ENCODE measurements around the gene AMDHD1.
"Not testable (repeated sequence)": the region's sequence is repeated elsewhere in the genome, so short reads cannot be mapped to it uniquely, and the experiment has no call there.

AMDHD1 gene

DNA sequence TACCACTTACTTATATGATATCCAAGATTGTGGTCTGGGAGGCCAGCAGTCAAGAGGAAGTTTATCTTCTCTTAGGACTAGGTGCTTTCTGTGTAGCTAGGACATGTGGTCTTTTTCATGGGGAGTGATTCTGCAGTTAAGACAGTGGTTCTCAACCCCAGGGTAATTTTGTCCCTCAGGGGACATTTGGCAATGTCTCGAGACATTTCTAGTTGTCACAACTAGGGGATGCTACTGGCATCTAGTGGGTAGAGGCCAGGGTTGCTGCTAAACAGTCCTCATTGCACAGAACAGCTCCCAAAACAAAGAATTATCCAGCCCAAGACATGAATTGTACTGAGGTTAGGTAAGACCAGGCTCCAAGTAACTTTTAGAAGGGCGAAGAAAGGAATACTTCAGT lies 20.0 kb downstream of the AMDHD1 start:
- DNase-seq (ENCODE audit: low read depth), result no peak

DNA sequence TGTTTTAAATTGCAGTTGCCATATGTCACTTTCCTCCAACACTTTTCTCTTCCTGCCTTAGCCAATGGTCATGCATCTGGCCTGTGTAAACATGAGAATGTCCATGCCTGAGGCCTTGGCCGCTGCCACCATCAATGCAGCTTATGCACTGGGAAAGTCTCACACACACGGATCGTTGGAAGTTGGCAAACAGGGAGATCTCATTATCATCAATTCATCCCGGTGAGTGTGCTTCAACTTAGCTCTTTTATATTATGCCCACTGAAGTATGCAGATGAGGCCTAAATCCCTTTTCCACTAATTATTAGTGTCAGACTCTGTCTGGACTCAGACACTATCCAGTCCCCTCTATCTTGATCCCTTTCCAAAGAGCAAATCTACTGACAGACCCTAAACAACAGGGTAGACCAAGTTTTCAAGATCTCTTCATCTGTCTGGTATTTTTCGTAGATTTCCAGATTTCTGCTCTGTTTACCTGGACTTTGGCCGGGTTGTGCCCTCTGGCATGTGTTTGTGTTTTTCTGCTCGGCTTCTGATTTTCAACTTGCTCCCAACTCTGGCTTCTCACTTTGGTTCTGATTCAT lies 23.2 kb downstream of the AMDHD1 start:
- DNase-seq (ENCODE audit: low read depth), result no peak

DNA sequence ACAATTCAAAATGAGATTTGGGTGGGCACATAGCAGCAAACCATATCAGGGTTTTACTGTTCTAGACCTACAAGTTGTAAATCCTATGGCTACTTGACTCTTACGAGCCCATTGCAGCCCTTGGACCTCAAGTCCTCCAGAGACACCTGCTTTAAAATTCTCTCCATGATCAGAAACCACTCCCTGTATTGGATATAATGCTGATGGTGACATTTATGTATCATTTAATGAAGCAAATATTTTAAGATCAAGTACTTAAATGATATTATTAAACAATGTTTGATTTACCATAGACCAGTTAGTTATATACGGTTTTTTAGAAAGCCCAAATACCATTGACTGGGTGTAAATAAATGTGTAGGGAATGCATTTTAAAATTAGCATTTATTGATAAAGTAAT lies 24.2 kb downstream of the AMDHD1 start:
- no peak for DNase-seq (ENCODE audit: low read depth)

DNA sequence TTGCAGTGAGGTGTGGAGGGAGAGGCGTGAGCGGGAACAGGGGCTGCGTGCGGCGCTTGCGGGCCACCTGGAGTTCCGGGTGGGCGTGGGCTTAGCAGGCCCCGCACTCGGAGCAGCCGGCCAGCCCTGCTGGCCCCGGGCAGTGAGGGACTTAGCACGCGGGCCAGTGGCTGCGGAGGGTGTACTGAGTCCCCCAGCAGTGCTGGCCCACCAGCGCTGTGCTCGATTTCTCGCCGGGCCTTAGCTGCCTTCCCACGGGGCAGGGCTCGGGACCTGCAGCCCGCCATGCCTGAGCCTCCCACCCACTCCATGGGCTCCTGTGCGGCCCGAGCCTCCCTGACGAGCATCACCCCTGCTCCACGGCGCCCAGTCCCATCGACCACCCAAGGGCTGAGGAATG lies 26.0 kb downstream of the AMDHD1 start:
- DNase-seq (ENCODE audit: low read depth), result not testable (repeated sequence)

DNA sequence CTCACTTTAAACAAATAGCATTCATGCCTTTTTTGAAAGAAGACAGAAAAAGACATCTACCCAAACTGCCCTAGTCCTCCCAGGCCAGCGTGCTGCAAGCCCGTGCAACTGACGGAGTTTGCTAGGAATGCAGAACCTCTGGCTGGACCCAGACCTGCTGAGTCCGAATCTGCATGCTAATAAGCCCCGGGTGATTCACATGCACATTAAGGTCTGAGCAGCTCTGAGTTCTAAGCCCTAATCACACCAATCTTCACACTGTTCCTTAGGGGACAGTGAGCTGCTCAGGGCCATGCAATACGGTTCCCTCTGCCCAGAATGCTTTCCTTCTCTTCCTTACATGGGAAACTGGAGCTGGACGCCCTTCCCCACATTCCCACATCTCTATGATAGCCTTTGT lies 27.8 kb downstream of the AMDHD1 start:
- DNase-seq (ENCODE audit: low read depth), result no peak

DNA sequence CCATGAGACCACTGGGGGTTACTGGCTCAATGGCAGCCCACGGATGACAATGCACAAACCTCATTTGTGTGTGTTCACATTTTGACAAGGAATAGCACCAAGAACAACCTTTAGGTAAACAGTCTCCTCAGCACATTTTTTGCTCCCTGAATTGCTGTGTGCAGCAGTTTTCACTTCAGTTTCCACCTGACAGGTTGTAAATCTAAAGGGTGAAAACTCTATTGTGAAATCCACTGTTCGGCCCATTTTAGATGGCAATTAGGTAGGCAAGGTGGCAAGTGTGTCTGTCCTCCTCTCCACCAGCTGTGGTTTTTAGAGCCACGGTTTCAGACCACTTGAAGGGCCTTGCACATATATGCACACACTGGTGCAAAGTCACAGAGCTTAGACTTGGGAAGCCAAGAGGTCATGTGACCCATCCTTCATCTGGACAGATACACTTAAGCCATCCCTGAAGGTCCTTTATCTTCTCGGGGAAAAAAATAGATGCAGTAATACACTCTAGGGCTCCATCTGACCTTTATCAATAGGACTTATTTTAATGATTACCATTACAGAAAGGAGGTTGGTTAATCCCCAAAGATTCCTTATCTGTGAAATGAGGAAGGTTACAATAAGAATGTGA lies 29.8 kb downstream of the AMDHD1 start:
- no peak for DNase-seq (ENCODE audit: low read depth)

DNA sequence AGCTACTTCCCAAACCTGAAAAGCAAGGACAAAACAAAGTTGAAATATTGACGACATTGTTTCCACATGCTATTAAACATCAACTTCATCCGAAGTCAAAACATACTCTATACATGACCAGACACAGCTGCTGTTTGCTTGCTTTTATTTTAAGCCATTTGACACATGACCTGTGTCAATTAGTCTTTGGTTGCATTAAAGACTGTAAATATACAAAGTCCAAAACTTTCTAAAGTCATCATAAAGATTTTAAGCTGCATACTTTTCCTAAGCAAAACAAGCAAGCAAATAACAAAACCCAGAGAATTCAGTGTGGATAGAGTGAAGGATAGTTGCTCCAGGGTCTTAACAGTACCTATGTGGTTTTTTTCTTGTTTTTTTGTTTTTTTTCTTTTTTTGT lies 31.2 kb downstream of the AMDHD1 start:
- DNase-seq (ENCODE audit: low read depth), result no peak

DNA sequence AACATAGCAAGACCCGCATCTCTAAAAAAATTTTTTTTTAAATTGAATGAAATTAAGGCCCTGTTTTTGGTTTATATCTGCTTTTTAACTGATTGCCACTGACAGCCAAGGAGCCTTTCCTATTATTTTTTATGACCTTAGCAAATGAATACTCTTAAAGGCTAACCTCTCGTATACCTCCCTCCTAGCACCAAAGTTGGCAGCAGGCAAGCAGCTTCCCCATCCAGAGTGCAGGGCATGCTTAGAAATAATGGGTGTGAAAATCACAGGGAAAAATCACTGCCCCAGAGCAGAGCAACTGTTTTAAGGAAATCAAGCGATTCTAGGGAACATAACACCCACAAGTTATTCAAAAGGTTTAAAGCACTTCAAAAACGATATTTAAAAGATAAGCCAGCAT lies 32.4 kb downstream of the AMDHD1 start:
- DNase-seq (ENCODE audit: low read depth), result no peak

DNA sequence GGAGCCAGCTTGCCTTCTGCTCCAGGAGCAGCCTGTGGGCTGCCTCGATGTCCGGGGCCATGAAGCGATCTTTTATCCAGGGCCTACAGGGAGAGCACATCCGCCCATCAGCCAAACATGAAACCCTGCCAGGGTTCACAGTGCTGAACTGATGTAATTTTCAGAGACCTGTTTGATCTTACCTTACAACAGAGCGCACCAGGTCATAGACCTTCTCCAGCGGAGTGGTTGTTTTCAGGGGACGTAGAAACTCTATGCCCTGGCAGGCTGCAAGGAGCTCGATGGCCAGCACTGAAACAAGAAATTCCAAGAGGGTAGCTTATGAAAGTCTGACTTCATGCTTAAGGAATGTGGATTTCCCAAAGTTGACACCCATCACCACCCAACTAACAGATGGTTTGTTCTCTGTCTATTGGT lies 33.3 kb downstream of the AMDHD1 start:
- no peak for DNase-seq (ENCODE audit: low read depth)

DNA sequence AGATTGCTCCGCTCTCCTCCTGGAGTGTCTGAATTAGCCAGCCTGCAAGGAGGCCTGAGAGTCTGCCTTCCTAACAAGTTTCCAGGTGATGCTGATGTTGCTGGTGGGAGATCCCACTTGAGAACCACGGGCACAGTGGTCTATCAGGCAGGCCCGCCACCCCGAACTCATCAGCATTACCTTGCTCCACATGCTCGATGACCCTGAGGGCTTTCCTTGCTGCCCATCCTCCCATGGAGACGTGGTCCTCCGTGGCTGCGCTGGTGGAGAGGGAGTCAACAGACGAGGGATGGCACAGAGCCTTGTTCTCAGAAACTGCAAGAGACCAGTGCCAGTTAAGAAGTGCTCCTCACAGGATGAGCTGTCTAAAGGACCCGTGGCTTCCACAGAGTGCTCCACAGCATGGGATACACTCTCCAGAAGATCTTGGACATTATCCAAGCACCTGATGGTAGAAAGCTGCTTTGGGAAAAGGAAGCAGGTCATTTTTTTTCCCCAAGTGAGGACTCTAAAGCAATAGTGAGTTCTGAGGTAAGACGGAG lies 34.7 kb downstream of the AMDHD1 start:
- no peak for DNase-seq (ENCODE audit: low read depth)

DNA sequence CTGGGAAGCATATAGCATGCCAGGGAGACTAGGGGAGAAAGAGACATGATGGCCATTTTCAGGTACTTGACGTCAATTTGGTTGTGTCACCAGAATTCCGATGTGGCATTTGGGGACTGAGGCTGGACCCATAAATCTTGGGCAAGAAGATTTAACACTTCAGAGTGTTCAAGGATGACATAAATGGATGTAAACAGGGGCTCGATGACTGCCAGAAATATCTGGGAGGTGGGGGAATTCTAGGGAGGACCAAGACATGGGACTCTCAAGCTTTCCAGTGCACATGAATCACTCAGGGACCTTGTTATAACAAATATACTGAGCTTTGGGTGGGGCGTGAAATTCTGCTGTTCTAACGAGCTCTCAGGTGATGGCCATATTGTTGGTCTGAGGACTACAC lies 35.2 kb downstream of the AMDHD1 start:
- DNase-seq (ENCODE audit: low read depth), result no peak

DNA sequence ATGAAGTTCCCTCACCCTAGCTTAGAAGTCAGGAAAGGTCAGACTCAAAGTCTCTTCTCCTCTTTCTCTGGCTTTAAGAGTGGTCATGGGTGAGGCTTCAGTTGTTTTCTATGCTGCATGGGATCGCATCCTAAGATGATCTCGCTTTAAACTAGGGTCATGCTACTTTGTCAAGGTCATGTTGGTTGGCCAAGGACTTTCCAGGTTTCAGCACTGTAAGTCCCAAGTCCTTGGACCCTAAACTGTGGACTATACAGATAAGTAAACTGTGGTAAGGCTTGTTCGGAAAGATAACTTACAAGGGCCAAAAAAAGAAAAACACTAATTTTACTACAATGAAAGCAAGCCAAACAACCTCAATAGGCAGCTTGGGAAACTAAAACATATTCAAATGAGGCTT lies 35.6 kb downstream of the AMDHD1 start:
- no peak for DNase-seq (ENCODE audit: low read depth)

DNA sequence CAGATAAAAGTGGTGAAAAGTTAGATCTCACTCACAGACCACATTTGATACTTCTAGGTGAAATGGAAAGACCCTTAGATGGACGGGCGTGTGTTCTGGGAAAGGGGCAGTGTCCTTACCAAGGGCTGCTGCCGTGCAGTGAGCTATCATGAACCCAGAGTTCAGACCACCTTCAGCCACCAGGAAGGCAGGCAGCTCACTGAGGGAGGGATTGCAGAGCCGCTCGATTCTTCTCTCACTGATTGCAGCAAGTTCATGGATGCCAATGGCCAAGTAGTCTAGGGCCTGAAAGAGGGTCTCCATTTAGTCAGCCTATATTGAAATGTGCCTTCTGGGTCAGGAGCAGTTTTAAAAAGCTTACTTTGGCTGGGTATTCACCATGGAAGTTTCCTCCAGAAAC lies 37.3 kb downstream of the AMDHD1 start:
- no peak for DNase-seq (ENCODE audit: low read depth)

DNA sequence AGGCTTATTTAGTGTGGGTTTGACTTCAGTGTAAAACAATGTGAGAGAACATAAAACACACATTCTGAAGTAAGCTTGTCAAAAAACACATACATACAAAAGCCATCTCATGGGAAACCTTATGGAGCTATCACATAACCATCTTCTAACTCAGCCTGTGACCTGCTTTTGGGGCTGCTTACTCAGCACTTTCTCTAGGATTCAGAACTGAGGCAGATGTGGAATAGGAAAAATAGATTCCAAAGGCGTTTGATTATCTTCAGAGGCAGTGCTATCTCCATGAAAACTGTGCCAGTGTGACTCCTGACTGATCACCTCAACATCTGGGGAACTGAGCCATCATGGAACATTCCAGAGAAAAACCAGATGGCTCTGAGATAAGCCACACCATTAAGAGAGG lies 39.5 kb downstream of the AMDHD1 start:
- DNase-seq (ENCODE audit: low read depth), result no peak

DNA sequence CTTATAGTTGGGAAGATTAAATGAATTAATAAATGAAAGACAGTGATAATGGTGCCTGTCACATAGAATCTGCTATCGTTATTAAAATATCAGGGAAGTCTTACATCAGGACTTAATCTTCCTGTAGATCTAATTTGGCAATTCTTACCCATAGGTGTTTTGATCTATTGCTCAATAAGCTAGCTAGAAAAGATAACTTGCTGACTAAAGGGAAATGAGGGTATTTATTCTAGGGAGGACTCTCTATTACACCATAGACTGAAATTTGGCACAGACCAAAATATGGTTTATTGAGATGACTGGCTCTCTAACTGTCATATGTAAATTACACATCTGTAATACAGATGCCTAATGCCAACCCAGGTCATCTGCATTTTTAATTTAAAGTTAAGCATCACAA lies 41.6 kb downstream of the AMDHD1 start:
- DNase-seq (ENCODE audit: low read depth), result no peak

DNA sequence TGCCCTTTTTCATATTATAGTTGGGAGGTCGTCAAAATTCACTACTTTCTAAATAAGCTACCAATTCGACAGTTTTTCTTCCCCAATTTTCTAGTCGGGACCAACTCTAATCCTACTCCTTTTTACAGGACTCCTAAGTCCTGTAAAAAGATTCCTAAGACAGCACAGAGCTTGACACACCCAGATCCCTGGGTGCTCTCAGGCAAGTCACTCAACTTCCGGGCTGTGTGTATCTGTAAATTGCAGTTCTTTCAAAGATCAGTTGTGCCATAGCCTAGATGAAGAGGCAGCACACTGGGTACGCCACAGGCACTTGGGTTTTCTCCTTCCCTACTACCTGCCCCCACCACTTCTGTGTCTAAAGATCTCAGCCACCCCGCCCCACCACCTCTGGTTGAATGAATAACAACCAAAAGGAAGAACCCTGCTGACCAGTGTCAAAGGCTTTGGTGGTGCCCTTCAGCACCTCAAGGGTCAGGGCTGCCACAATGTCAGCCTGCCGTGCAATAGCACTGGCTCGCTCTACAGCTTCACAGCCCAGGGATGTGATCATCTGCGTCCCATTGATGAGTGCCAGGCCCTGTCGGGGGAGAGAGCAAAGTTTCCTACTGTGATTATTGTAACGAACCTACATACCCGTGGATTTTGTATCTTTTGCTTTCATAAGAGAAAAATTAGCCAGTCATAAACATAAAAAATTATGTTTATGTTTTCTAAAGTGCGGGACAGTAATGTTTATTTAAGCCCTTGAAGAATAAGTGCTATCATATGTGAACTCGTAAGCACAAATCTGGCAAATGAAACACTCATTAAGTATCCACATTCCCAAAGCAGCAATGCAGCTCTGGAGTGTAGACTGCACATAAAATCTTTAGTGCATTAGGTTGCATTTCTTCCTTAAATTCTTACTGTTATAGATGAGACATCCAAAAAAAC lies 43.8 kb downstream of the AMDHD1 start:
- DNase-seq (ENCODE audit: low read depth), result no peak

DNA sequence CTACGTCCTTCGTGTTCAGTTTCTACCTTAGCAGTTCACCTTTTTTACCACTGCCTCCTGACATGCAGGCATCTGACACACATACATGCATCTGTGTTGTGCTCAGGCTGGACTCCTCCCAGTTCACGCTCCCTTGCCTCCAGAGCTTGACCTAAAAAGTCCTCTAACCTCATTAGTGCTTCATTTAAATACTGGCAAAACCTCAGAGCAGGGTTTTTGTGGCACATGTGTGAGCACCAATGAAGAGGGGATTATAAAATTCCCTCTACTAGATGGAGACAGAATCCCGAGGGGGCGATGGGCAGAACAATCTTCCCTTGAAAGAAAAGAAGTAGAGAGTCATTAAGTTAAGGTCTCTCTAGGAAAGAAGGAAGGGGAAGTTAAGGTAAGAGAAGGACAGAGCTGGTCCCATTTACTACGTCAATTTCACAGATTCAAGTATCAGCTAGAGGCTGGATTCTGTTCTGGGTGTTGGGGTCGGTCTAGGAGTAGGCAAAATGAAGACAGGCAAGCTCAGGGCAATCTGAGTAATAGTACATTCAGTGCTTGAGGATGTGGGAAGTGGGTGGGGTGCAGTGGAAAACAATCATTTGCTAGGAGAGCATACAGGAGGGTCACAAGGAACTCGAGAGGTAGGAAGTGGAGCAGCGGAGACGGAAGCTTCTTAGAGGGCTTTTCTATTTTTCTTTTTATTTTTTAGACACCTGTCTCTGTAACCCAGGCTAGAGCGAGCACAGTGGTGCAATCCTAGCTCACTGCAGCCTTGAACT lies 45.6 kb downstream of the AMDHD1 start:
- no peak for DNase-seq (ENCODE audit: low read depth)

DNA sequence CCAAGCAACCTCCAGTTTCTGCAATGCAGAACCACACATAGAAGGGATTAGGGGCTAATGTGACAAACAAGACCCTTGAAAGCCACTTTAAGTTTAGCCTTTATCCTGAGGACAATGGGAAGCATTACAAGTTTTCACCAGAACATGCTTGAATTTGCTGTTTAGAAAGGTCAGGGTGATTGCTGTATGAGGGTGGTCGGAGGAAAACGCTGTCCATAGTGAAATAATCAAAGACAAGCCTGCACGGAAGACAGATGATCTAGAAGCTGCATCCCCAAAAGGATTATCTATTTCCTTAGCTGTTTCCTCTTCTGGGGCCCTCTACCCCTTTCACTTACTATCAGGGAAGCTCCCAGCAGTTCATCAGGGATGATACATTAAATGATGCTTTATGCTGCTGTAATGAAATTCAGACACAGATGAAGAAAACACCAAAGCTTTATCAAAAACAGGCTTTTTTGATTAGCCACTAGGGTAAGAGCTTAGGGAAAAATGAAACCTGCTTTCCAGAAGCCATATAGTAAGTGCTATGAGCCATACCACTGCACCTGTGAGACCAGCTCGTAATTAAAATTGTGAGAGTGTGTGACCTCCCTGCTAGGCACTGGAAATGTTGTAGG lies 46.5 kb downstream of the AMDHD1 start:
- no peak for DNase-seq (ENCODE audit: low read depth)

DNA sequence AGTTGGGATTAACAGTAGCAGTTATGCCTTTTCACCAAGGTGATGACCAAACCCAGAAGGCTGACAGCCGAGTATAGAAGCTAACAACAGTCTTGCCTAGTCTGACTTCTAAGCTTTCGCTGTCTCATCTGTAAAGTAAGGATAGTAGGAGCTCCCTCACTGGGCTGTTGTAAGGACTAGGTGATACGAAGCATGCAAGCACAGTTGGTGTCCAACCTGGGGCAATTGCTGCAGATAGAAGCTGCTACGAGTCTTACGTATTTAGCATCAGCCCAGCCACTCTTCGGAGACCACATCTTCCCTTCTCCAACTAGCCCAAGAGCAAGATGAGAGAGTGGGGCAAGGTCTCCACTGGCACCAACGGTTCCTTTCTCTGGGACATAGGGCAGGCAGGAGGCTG lies 47.0 kb downstream of the AMDHD1 start:
- no peak for DNase-seq (ENCODE audit: low read depth)

DNA sequence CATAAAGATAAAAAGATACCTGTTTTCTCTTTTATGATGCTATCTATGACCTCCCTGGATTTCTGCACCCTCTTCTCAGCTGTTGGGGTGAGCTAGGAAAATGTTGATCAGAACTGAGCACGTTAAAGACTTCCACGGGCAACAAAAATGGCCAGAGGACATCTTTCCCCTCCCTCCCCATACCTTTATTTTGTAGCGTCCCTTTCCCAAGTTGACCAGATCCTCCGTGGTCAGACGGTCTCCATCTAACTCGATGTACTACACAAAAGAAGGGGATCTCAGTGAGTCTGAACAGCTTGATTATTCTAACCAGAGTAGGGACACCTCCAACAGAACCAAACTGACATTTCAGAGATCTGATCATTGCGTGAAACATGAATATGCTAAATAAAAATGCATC lies 50.8 kb downstream of the AMDHD1 start:
- DNase-seq (ENCODE audit: low read depth), result no peak

DNA sequence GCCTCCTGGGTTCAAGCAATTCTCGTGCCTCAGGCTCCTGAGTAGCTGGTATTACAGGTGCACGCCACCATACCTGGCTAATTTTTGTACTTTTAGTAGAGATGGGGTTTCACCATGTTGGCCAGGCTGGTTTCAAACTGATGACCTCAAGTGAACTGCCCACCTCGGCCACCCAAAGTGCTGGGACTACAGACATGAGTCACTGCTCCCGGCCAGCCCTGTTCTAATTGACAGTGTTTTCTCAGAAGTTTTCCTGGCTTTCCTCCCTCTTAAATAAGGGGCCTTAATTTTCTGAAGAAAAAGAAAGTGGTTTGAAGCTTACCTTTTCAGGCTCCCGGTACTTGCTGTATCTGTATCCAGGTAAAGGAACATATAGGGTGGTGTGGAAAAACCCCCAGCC lies 51.3 kb downstream of the AMDHD1 start:
- DNase-seq (ENCODE audit: low read depth), result no peak

All from stimulated activated CD4-positive, alpha-beta T cell treated with anti-CD3 and anti-CD28 coated beads, Interleukin-2, amount 100 ng/mL, for 4 hours (primary cell).